DMS114 treated with DMSO at 0.1 percent for 48 hours (cell line): ENCODE data around the gene C10orf67.
"Not testable (repeated sequence)": the region's sequence is repeated elsewhere in the genome, so short reads cannot be mapped to it uniquely, and the experiment has no call there.

ENCODE experiments used
- DNase-seq: peaks from one replicate; lab custom pipeline; 2025; ENCODE audit not compliant: unreplicated experiment; lab: John Stamatoyannopoulos, UW

C10orf67 gene

GRCh38 chr10:23280419-23281043, 64.1 kb downstream of the C10orf67 start:
- no peak for DNase-seq

GRCh38 chr10:23275355-23275754, 69.2 kb downstream of the C10orf67 start:
- DNase-seq: no peak

- not testable (repeated sequence) for DNase-seq
These were observed 70.4 kb downstream of the C10orf67 start for GRCh38 chr10:23274179-23274578.

GRCh38 chr10:23270531-23270930, 74.1 kb downstream of the C10orf67 start:
- DNase-seq: no peak

- no peak for DNase-seq
These were observed 81.0 kb downstream of the C10orf67 start for GRCh38 chr10:23263441-23264164.

GRCh38 chr10:23262928-23263327, 81.7 kb downstream of the C10orf67 start:
- DNase-seq: no peak

- DNase-seq: no peak
These were observed 86.1 kb downstream of the C10orf67 start for GRCh38 chr10:23258516-23258915.

- DNase-seq: no peak
These were observed 90.8 kb downstream of the C10orf67 start for GRCh38 chr10:23253780-23254179.

- not testable (repeated sequence) for DNase-seq
These were observed 91.7 kb downstream of the C10orf67 start for GRCh38 chr10:23252859-23253258.

GRCh38 chr10:23241779-23242178, 102.8 kb downstream of the C10orf67 start:
- not testable (repeated sequence) for DNase-seq

- no peak for DNase-seq
These were observed 106.6 kb downstream of the C10orf67 start for GRCh38 chr10:23238015-23238414.

- no peak for DNase-seq
These were observed 114.0 kb downstream of the C10orf67 start for GRCh38 chr10:23230582-23230981.

- DNase-seq: no peak
These were observed 127.1 kb downstream of the C10orf67 start for GRCh38 chr10:23217471-23217870.

- no peak for DNase-seq
These were observed 138.5 kb downstream of the C10orf67 start for GRCh38 chr10:23205972-23206642.

GRCh38 chr10:23204773-23205172, 139.8 kb downstream of the C10orf67 start:
- no peak for DNase-seq

GRCh38 chr10:23203369-23204325, 140.9 kb downstream of the C10orf67 start:
- DNase-seq: no peak

- DNase-seq: no peak
These were observed 141.8 kb downstream of the C10orf67 start for GRCh38 chr10:23202779-23203178.

- no peak for DNase-seq
These were observed 142.8 kb downstream of the C10orf67 start for GRCh38 chr10:23201837-23202236.

- DNase-seq: no peak
These were observed 143.5 kb downstream of the C10orf67 start for GRCh38 chr10:23200997-23201652.

GRCh38 chr10:23200586-23200985, 144.0 kb downstream of the C10orf67 start:
- DNase-seq: no peak
